Neural crest cell (in vitro differentiated cells): ENCODE data around the gene SLIT2. TPM values are rescaled to one million over a fixed set of nuclear protein-coding genes. Genes with fewer than 3 reads are reported as not detected.

ENCODE experiments used
- DNase-seq: peaks from one replicate; pipeline ENCODE4 v3.0.0; 2021; ENCODE audit warnings: low read depth, mixed read lengths, low spot score
- H3K27ac Mint-ChIP-seq: one replicate; pipeline ENCODE4 v1.8.0; 2021; ENCODE audit warnings: mild to moderate bottlenecking, mixed read lengths; ENCODE audit not compliant: unreplicated experiment
- H3K27me3 Mint-ChIP-seq: 2 replicates; pipeline ENCODE4 v1.8.0; 2021; ENCODE audit warnings: low read depth, mild to moderate bottlenecking, mixed read lengths
- H3K36me3 Mint-ChIP-seq: 2 replicates; pipeline ENCODE4 v1.8.0; 2021; ENCODE audit warnings: low read depth, mild to moderate bottlenecking, mixed read lengths
- H3K4me1 Mint-ChIP-seq: 2 replicates; pipeline ENCODE4 v1.8.0; 2021; ENCODE audit warnings: mixed read lengths
- H3K4me3 Mint-ChIP-seq: one replicate; pipeline ENCODE4 v1.8.0; 2021; ENCODE audit warnings: mild to moderate bottlenecking, mixed read lengths
- H3K9me3 Mint-ChIP-seq: 2 replicates; pipeline ENCODE4 v1.8.0; 2021; ENCODE audit warnings: mixed read lengths
- total RNA-seq: library from RNA; stranded (reverse); gene quantifications from 2 replicates; pipeline ENCODE4 v1.2.1, GENCODE V29; 2021
- TF ChIP-seq, protein P1 (sequence below): fragments of 200-600 bp; sonication (generic); conservative IDR thresholded peaks from 2 replicates; pipeline ENCODE4 v1.5.0; 2021; ENCODE audit warnings: antibody characterized with exemption, mild to moderate bottlenecking

SLIT2 gene
- total RNA-seq, 1 donor from 2014 or later: 22.1 TPM

DNA sequence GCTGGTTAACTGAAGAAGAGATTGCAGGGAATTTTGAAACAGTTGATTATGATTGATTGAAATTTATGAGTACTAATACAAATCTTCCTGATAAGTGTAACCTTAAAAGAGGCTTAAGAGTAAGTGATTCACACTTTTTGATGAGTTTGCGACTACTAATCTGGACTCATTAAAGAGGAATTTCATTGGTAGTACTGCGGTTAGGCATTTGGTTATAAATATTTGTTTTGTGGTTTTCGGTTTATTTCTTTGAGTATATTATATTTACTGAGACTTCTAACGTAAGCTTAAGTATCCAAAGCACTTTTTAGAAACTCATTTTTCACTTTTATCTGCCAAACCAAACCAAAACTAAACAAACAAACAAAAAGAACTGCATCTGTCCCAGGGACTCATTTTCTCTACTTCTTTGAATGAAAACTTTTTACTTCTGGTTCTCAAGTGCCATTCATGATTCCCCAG is 20.7 kb downstream of the SLIT2 start:
- H3K36me3 Mint-ChIP-seq: no peaks in the 10 kb centered on the region
- H3K9me3 Mint-ChIP-seq: no peaks in the 10 kb centered on the region
- no peak for DNase-seq
- no peaks in the 10 kb centered on the region for H3K27me3 Mint-ChIP-seq
- H3K27ac Mint-ChIP-seq: no peak overlapping the region
- TF ChIP-seq, protein P1, sequence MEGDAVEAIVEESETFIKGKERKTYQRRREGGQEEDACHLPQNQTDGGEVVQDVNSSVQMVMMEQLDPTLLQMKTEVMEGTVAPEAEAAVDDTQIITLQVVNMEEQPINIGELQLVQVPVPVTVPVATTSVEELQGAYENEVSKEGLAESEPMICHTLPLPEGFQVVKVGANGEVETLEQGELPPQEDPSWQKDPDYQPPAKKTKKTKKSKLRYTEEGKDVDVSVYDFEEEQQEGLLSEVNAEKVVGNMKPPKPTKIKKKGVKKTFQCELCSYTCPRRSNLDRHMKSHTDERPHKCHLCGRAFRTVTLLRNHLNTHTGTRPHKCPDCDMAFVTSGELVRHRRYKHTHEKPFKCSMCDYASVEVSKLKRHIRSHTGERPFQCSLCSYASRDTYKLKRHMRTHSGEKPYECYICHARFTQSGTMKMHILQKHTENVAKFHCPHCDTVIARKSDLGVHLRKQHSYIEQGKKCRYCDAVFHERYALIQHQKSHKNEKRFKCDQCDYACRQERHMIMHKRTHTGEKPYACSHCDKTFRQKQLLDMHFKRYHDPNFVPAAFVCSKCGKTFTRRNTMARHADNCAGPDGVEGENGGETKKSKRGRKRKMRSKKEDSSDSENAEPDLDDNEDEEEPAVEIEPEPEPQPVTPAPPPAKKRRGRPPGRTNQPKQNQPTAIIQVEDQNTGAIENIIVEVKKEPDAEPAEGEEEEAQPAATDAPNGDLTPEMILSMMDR: no peak
- peaks cover 24% of the 10 kb centered on the region for H3K4me1 Mint-ChIP-seq
- no peak overlapping the region for H3K4me3 Mint-ChIP-seq

DNA sequence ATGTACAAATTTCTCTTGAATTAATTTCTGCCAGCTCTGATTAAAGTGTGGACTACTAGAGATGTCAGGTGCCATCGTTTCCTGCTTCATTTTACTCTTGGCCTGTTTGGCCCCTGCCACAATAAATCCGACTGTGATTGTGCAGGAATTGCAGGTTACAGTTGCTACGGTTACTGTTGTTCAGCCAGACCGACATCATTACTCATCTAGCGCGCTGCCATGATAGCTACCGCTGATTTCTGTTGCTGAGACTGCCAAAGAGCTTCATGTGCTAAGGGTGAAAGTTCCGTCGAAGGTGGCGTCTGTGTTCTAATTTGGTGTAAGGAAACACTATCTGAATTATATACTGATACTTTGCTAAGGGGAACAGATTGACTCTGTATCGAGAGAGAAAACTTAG is 22.1 kb downstream of the SLIT2 start:
- H3K27me3 Mint-ChIP-seq: no peaks in the 10 kb centered on the region
- TF ChIP-seq, protein P1: no peak
- no peaks in the 10 kb centered on the region for H3K36me3 Mint-ChIP-seq
- no peaks in the 10 kb centered on the region for H3K9me3 Mint-ChIP-seq
- H3K4me3 Mint-ChIP-seq: no peak overlapping the region
- no peak for DNase-seq
- peaks cover 20% of the 10 kb centered on the region for H3K4me1 Mint-ChIP-seq
- H3K27ac Mint-ChIP-seq: no peak overlapping the region

DNA sequence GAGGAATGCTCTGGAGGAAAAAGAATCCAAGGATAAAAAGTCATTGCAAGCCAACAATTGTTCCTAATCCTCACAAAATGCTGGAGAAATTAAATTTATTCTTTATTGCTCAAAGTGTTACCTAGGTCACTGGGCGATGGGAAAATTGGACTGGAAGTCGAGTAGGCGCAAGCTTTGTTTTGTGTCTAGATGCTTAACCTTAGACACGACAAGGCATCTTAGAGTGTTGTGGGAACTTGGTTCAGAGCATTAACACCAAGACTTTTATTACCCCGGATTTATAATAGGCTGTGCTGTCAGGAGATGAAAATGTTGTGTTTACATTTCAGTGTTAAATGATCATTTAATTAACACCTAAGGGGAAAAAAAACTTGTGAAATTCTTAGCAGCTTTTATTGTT is 25.1 kb downstream of the SLIT2 start:
- H3K27ac Mint-ChIP-seq: no peak overlapping the region
- H3K9me3 Mint-ChIP-seq: no peaks in the 10 kb centered on the region
- DNase-seq: no peak
- H3K27me3 Mint-ChIP-seq: no peaks in the 10 kb centered on the region
- TF ChIP-seq, protein P1: no peak
- no peaks in the 10 kb centered on the region for H3K36me3 Mint-ChIP-seq
- H3K4me3 Mint-ChIP-seq: no peak overlapping the region
- H3K4me1 Mint-ChIP-seq: peaks cover 26% of the 10 kb centered on the region

DNA sequence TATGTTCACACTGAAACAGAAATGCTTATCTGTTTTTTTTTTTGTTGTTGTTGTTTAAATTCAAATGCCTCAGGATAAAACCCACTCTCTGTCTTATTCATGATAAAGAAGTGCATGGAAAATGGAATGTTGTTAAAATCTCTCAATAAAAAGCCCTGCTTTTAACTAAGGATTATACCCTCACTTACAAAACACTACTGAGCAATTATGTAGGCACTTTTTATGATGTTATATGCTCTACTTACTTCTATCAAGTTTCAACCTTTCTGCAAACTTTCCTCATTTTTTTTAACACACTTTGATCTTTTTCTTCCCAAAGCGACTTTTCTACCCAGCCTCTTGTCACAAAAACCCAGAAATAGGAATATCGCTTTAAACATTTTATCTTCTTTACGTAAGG is 26.5 kb downstream of the SLIT2 start:
- DNase-seq: no peak
- no peaks in the 10 kb centered on the region for H3K9me3 Mint-ChIP-seq
- no peaks in the 10 kb centered on the region for H3K27me3 Mint-ChIP-seq
- no peaks in the 10 kb centered on the region for H3K36me3 Mint-ChIP-seq
- TF ChIP-seq, protein P1: no peak
- H3K4me1 Mint-ChIP-seq: peaks cover 25% of the 10 kb centered on the region
- no peak overlapping the region for H3K27ac Mint-ChIP-seq
- H3K4me3 Mint-ChIP-seq: no peak overlapping the region

DNA sequence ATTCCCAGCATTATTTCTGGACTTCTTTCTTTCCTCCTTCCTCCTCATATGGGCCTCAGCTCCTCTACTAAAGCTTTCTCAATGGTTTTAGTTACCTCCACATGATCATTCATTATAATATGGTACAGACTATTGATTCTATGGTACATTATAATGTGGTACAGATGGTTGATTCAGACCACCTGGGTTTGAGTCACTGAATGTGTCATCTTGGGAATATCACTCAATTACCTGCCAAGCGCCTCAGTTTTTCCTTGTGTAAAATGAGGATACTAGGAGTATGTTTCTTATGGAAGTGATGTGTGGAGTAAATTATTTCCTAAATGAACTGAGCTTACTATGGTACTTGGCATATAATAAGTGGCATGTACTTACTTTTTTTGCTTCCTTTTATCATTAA is 27.7 kb downstream of the SLIT2 start:
- no peak for DNase-seq
- peaks cover 28% of the 10 kb centered on the region for H3K4me1 Mint-ChIP-seq
- H3K27ac Mint-ChIP-seq: no peak overlapping the region

More for the DNA sequence above, 27.7 kb downstream of the SLIT2 start:
- no peaks in the 10 kb centered on the region for H3K27me3 Mint-ChIP-seq
- TF ChIP-seq, protein P1: no peak
- no peaks in the 10 kb centered on the region for H3K36me3 Mint-ChIP-seq
- no peaks in the 10 kb centered on the region for H3K9me3 Mint-ChIP-seq
- no peak overlapping the region for H3K4me3 Mint-ChIP-seq
